ENCODE measurements around the gene FEM1A. TPM values are rescaled to one million over a fixed set of nuclear protein-coding genes. Genes with fewer than 3 reads are reported as not detected.
"Not testable (repeated sequence)": the region's sequence is repeated elsewhere in the genome, so short reads cannot be mapped to it uniquely, and the experiment has no call there.

FEM1A gene
- polyA plus RNA-seq, 5 donors = 1.4 to 2.4 (median 1.6) TPM

GRCh38 chr19:4845975-4846374 is 54.4 kb downstream of the FEM1A start:
- DNase-seq = not testable (repeated sequence)

GRCh38 chr19:4847190-4847973 is 55.8 kb downstream of the FEM1A start:
- no peak for DNase-seq

- DNase-seq = no peak
Observed at GRCh38 chr19:4849019-4849418, 57.5 kb downstream of the FEM1A start.

Other genes starting within 250 kb of the FEM1A start
- 1 to 10 TPM; 2.1 to 5.2 (median 2.8) TPM for gene SEMA6B, start 232.1 kb upstream of the FEM1A start, polyA plus RNA-seq (ENCODE audit: insufficient read depth in 1 of 5, insufficient read length in 5 of 5, low replicate concordance in 1 of 5)
- gene TNFAIP8L1, start 152.2 kb upstream of the FEM1A start, polyA plus RNA-seq (ENCODE audit: insufficient read depth in 1 of 5, insufficient read length in 5 of 5, low replicate concordance in 1 of 5) = 10 to 100 TPM; 13.1 to 16.7 (median 13.7) TPM
- gene MYDGF, start 121.4 kb upstream of the FEM1A start, polyA plus RNA-seq (ENCODE audit: insufficient read depth in 1 of 5, insufficient read length in 5 of 5, low replicate concordance in 1 of 5) = 100 to 1,000 TPM in 1 of 5 donors, 10 to 100 TPM in 4; 57.2 to 105 (median 69.4) TPM
- gene DPP9, start 67.9 kb upstream of the FEM1A start, polyA plus RNA-seq (ENCODE audit: insufficient read depth in 1 of 5, insufficient read length in 5 of 5, low replicate concordance in 1 of 5) = 10 to 100 TPM; 20.2 to 34.1 (median 29.0) TPM
- 1 to 10 TPM; 5.7 to 9.0 (median 7.7) TPM for gene TICAM1, start 40.0 kb downstream of the FEM1A start, polyA plus RNA-seq (ENCODE audit: insufficient read depth in 1 of 5, insufficient read length in 5 of 5, low replicate concordance in 1 of 5)
- 10 to 100 TPM; 34.2 to 54.6 (median 40.5) TPM for gene PLIN3, start 75.9 kb downstream of the FEM1A start, polyA plus RNA-seq (ENCODE audit: insufficient read depth in 1 of 5, insufficient read length in 5 of 5, low replicate concordance in 1 of 5)
- under 1 TPM in 3 of 5 donors, not detected in 2; 0.06 to 0.18 (median 0.12) TPM for gene ARRDC5, start 111.2 kb downstream of the FEM1A start, polyA plus RNA-seq (ENCODE audit: insufficient read depth in 1 of 5, insufficient read length in 5 of 5, low replicate concordance in 1 of 5)
- gene UHRF1, start 117.8 kb downstream of the FEM1A start, polyA plus RNA-seq (ENCODE audit: insufficient read depth in 1 of 5, insufficient read length in 5 of 5, low replicate concordance in 1 of 5) = 10 to 100 TPM; 17.5 to 24.6 (median 23.0) TPM
- 10 to 100 TPM; 19.1 to 34.8 (median 24.8) TPM for gene KDM4B, start 177.4 kb downstream of the FEM1A start, polyA plus RNA-seq (ENCODE audit: insufficient read depth in 1 of 5, insufficient read length in 5 of 5, low replicate concordance in 1 of 5)